HepG2 (cell line): ENCODE measurements around the gene MVB12A. TPM values are rescaled to one million over a fixed set of nuclear protein-coding genes. Genes with fewer than 3 reads are reported as not detected.

Experiments used
- AHDC1 ChIP-seq: sonication (generic); formaldehyde crosslinking; IDR thresholded peaks from 2 replicates; pipeline ENCODE4 v1.5.1; 2020; ENCODE audit warnings: mild to moderate bottlenecking, missing genetic modification reagents, borderline replicate concordance
- E2F5 ChIP-seq: sonication (generic); formaldehyde crosslinking; conservative IDR thresholded peaks from 2 replicates; pipeline ENCODE4 v1.4.0; 2020; ENCODE audit warnings: missing genetic modification reagents
- HOXA9 ChIP-seq: sonication (generic); formaldehyde crosslinking; IDR thresholded peaks from 2 replicates; pipeline ENCODE4 v1.8.1; 2022; ENCODE audit warnings: missing genetic modification reagents, mild to moderate bottlenecking, moderate library complexity, borderline replicate concordance
- MYNN ChIP-seq: sonication (generic); formaldehyde crosslinking; IDR thresholded peaks from 2 replicates; pipeline ENCODE4 v1.4.0; 2020; ENCODE audit warnings: mild to moderate bottlenecking, low read depth, missing genetic modification reagents
- NAIF1 ChIP-seq: sonication (generic); formaldehyde crosslinking; IDR thresholded peaks from 2 replicates; pipeline ENCODE4 v1.5.0; 2020; ENCODE audit warnings: mild to moderate bottlenecking, missing genetic modification reagents, borderline replicate concordance
- ONECUT2 ChIP-seq: sonication (generic); formaldehyde crosslinking; IDR thresholded peaks from 2 replicates; pipeline ENCODE4 v1.4.0; 2020; ENCODE audit warnings: missing genetic modification reagents
- POLR2G ChIP-seq: fragments of 200-400 bp; formaldehyde crosslinking; IDR thresholded peaks from 2 replicates; pipeline ENCODE4 v1.6.1; 2018; ENCODE audit warnings: mild to moderate bottlenecking, low read depth, low read length, moderate library complexity
- TFDP1 ChIP-seq: IDR thresholded peaks from 2 replicates; pipeline ENCODE4 v1.6.1; 2016; ENCODE audit warnings: missing compliant biosample characterization, missing genetic modification reagents, borderline replicate concordance
- TOPORS ChIP-seq: sonication (generic); formaldehyde crosslinking; IDR thresholded peaks from 2 replicates; pipeline ENCODE4 v1.8.0; 2023; ENCODE audit warnings: mild to moderate bottlenecking, missing genetic modification reagents
- UBTF ChIP-seq: sonication (generic); formaldehyde crosslinking; IDR thresholded peaks from 2 replicates; pipeline ENCODE4 v1.4.0; 2020; ENCODE audit warnings: mild to moderate bottlenecking, missing genetic modification reagents
- ZNF10 ChIP-seq: sonication (generic); formaldehyde crosslinking; IDR thresholded peaks from 2 replicates; pipeline ENCODE4 v1.4.0; 2020; ENCODE audit warnings: mild to moderate bottlenecking, low read depth, missing genetic modification reagents, borderline replicate concordance
- ZNF12 ChIP-seq: sonication (generic); formaldehyde crosslinking; IDR thresholded peaks from 2 replicates; pipeline ENCODE4 v1.5.0; 2020; ENCODE audit warnings: missing genetic modification reagents
- ZNF276 ChIP-seq: sonication (generic); formaldehyde crosslinking; IDR thresholded peaks from 2 replicates; pipeline ENCODE4 v1.4.0; 2020; ENCODE audit warnings: mild to moderate bottlenecking, low read depth, missing genetic modification reagents
- ZNF619 ChIP-seq: sonication (generic); formaldehyde crosslinking; IDR thresholded peaks from 2 replicates; pipeline ENCODE4 v1.4.0; 2020; ENCODE audit warnings: mild to moderate bottlenecking, missing genetic modification reagents
- ZNF841 ChIP-seq: sonication (generic); formaldehyde crosslinking; IDR thresholded peaks from 2 replicates; pipeline ENCODE4 v1.8.1; 2023; ENCODE audit warnings: missing genetic modification reagents, borderline replicate concordance
- polyA plus RNA-seq, 8 experiments: library from polyadenylated mRNA; depleted of rRNA in 3 of 8; stranded (reverse) in 7 of 8; unstranded in 1 of 8; fragments of >200 nt; fragmentation: Illumina TruSeq in 4 of 8; extraction: Trizol in 4 of 8; gene quantifications; 2 replicates each; pipeline versions ENCODE4 v1.2.1 to v1.2.3, GENCODE V29; 2011 to 2016; ENCODE audit warnings: low read depth in 4 of 8, missing spikeins in 1 of 8, mixed read lengths in 1 of 8; ENCODE audit not compliant: insufficient read depth in 1 of 8
- total RNA-seq, 5 experiments: library from RNA; depleted of rRNA; stranded (reverse); fragments of >200 nt; fragmentation: Illumina TruSeq; extraction: Trizol; gene quantifications; 2 replicates each; pipeline ENCODE4 v1.2.3, GENCODE V29; 2016; ENCODE audit warnings: low read depth in 1 of 5

Gene MVB12A
- total and polyA plus RNA-seq, 2 of the 13 experiments (the other 11 are each of a cell fraction or from before 2014, with no cell fraction given), result 35.7 to 36.1 TPM

- TF ChIP-seq AHDC1, result no peak
- 0 out of 2 replicates have a peak, but pooled peaks have one; percentile 15 for TF ChIP-seq TOPORS
- TF ChIP-seq ZNF841 (CRISPR knock-in tag), result no peak
- peak; percentile 88; the same call in 1 of the 2 replicates for TF ChIP-seq TFDP1 (CRISPR knock-in tag)
- 0 out of 2 replicates have a peak, but pooled peaks have one; percentile 40 for TF ChIP-seq E2F5 (CRISPR knock-in tag)
- TF ChIP-seq UBTF, result peak; percentile 56
- peak; percentile 72 for TF ChIP-seq POLR2G
- no peak; the same call in 1 of the 2 replicates for TF ChIP-seq NAIF1
- TF ChIP-seq ZNF12 (CRISPR knock-in tag), result no peak; the same call in 1 of the 2 replicates
- peak; percentile 75 for TF ChIP-seq ZNF619 (CRISPR knock-in tag)
- TF ChIP-seq MYNN (CRISPR knock-in tag), result no peak
- no peak for TF ChIP-seq ZNF276 (CRISPR knock-in tag)
- no peak for TF ChIP-seq ZNF10 (CRISPR knock-in tag)
- 0 out of 2 replicates have a peak, but pooled peaks have one; percentile 15 for TF ChIP-seq ONECUT2 (CRISPR knock-in tag)
- no peak for TF ChIP-seq HOXA9 (CRISPR knock-in tag)
These were observed at the start of gene MVB12A (continued) for GRCh38 chr19:17419621-17420474.
